ENCODE data around the gene TEX35. TPM values are rescaled to one million over a fixed set of nuclear protein-coding genes. Genes with fewer than 3 reads are reported as not detected.
"Not testable (repeated sequence)": the region's sequence is repeated elsewhere in the genome, so short reads cannot be mapped to it uniquely, and the experiment has no call there.

Gene TEX35
- total and polyA plus RNA-seq, 2 donors = 0.05 to 0.07 TPM

- DNase-seq (ENCODE audit: low read depth in 6 of 9, low spot score in 9 of 9) = peak in 7 of 9 donors; percentile 4 to 66 (median 39)
- Histone ChIP-seq H3K4me1 (ENCODE audit: control insufficient read depth in 2 of 2, insufficient read depth in 2 of 2, low read length in 2 of 2) (peaks cover 5 to 6% of the 10 kb centered on the region in 2 donors), H3K27ac (ENCODE audit: low read depth in 1 of 2, low read length in 1 of 2) (peak overlapping the region in 1 of 2 donors; percentile 73), H3K36me3 (ENCODE audit: control insufficient read depth in 2 of 2, insufficient read depth in 2 of 2, low read length in 1 of 2) (no peaks in the 10 kb centered on the region), H3K9me3 (ENCODE audit: control insufficient read depth in 2 of 2, insufficient read depth in 1 of 2, low read length in 1 of 2) (no peaks in the 10 kb centered on the region), H3K4me3 (ENCODE audit: low read length in 2 of 2) (peak overlapping the region; percentile 64 to 71), H3K27me3 (ENCODE audit: control insufficient read depth in 2 of 2, insufficient read depth in 1 of 2, low read length in 1 of 2) (peaks cover 0 to 7% of the 10 kb centered on the region in 2 donors)
- 2% methylated on average over 33 of the region's 33 CpGs for WGBS
Observed at GRCh38 chr1:178541829-178542553, 29.1 kb downstream of the TEX35 start.

GRCh38 chr1:178542554-178543289 is 29.8 kb downstream of the TEX35 start:
- H3K4me1 ChIP-seq (ENCODE audit: control insufficient read depth in 2 of 2, insufficient read depth in 2 of 2, low read length in 2 of 2) = peaks cover 5 to 6% of the 10 kb centered on the region in 2 donors
- H3K36me3 ChIP-seq (ENCODE audit: control insufficient read depth in 2 of 2, insufficient read depth in 2 of 2, low read length in 1 of 2) = no peaks in the 10 kb centered on the region
- peak overlapping the region; percentile 64 to 71 for H3K4me3 ChIP-seq (ENCODE audit: low read length in 2 of 2)
- H3K27me3 ChIP-seq (ENCODE audit: control insufficient read depth in 2 of 2, insufficient read depth in 1 of 2, low read length in 1 of 2) = peaks cover 0 to 7% of the 10 kb centered on the region in 2 donors
- 1% methylated on average over 66 of the region's 66 CpGs for WGBS
- H3K27ac ChIP-seq (ENCODE audit: low read depth in 1 of 2, low read length in 1 of 2) = peak overlapping the region in 1 of 2 donors; percentile 68
- peak; percentile 64 to 91 (median 81) for DNase-seq (ENCODE audit: low read depth in 6 of 9, low spot score in 9 of 9)
- no peaks in the 10 kb centered on the region for H3K9me3 ChIP-seq (ENCODE audit: control insufficient read depth in 2 of 2, insufficient read depth in 1 of 2, low read length in 1 of 2)

DNA sequence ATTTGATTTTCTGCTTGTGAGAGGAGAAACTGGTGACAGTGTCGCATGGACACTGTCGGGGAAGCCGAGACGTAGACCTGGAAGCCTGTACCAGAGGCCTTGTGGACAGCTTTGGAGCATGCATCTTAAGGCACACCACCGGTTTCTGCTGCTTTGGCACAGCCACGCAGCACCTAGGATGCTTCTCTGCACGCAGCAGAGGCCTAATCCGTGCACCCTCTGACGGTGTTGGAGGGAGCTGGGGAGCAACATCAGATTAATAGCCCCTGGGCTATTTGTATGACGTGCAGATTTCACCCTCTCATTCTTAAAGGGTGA is 30.3 kb downstream of the TEX35 start:
- Histone ChIP-seq H3K4me3 (ENCODE audit: low read length in 2 of 2) (peak overlapping the region; percentile 64 to 71), H3K27me3 (ENCODE audit: control insufficient read depth in 2 of 2, insufficient read depth in 1 of 2, low read length in 1 of 2) (peaks cover 0 to 7% of the 10 kb centered on the region in 2 donors), H3K9me3 (ENCODE audit: control insufficient read depth in 2 of 2, insufficient read depth in 1 of 2, low read length in 1 of 2) (no peaks in the 10 kb centered on the region), H3K27ac (ENCODE audit: low read depth in 1 of 2, low read length in 1 of 2) (no peak overlapping the region), H3K4me1 (ENCODE audit: control insufficient read depth in 2 of 2, insufficient read depth in 2 of 2, low read length in 2 of 2) (peaks cover 5 to 6% of the 10 kb centered on the region in 2 donors), H3K36me3 (ENCODE audit: control insufficient read depth in 2 of 2, insufficient read depth in 2 of 2, low read length in 1 of 2) (no peaks in the 10 kb centered on the region)
- 37% methylated on average over 10 of the region's 10 CpGs for WGBS
- no peak for DNase-seq (ENCODE audit: low read depth in 6 of 9, low spot score in 9 of 9)

DNA sequence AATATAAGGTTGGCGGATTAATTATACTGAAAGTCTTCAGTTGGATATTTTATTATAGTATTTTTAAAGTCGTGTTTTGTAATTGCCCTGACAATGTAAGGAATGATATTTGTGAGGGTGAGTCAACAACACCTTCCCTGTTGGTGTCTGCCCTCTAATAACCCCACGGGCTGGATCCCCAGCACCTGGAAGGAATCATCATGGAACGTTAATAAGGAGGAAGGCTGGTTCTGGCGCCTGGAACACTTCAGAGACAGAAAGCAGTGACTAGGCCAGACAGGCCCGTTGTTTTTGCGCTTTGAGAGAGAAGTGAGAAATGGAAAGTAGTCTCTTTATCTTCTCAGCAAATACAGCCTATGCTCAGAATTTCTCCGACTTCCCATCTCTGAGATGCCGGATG is 31.6 kb downstream of the TEX35 start:
- H3K4me1 ChIP-seq (ENCODE audit: control insufficient read depth in 2 of 2, insufficient read depth in 2 of 2, low read length in 2 of 2) = peaks cover 5 to 6% of the 10 kb centered on the region in 2 donors
- H3K36me3 ChIP-seq (ENCODE audit: control insufficient read depth in 2 of 2, insufficient read depth in 2 of 2, low read length in 1 of 2) = no peaks in the 10 kb centered on the region
- H3K27ac ChIP-seq (ENCODE audit: low read depth in 1 of 2, low read length in 1 of 2) = no peak overlapping the region
- H3K9me3 ChIP-seq (ENCODE audit: control insufficient read depth in 2 of 2, insufficient read depth in 1 of 2, low read length in 1 of 2) = no peaks in the 10 kb centered on the region
- no peak overlapping the region for H3K4me3 ChIP-seq (ENCODE audit: low read length in 2 of 2)
- peaks cover 0 to 3% of the 10 kb centered on the region in 2 donors for H3K27me3 ChIP-seq (ENCODE audit: control insufficient read depth in 2 of 2, insufficient read depth in 1 of 2, low read length in 1 of 2)
- no peak for DNase-seq (ENCODE audit: low read depth in 6 of 9, low spot score in 9 of 9)
- WGBS = 95% methylated on average over 9 of the region's 9 CpGs

GRCh38 chr1:178548108-178548507 is 35.2 kb downstream of the TEX35 start:
- 95% methylated on average over 3 of the region's 3 CpGs for WGBS
- H3K27ac ChIP-seq (ENCODE audit: low read depth in 1 of 2, low read length in 1 of 2) = no peak overlapping the region
- peaks cover 0 to 4% of the 10 kb centered on the region in 2 donors for H3K9me3 ChIP-seq (ENCODE audit: control insufficient read depth in 2 of 2, insufficient read depth in 1 of 2, low read length in 1 of 2)
- peaks cover 3% of the 10 kb centered on the region in 2 donors for H3K4me1 ChIP-seq (ENCODE audit: control insufficient read depth in 2 of 2, insufficient read depth in 2 of 2, low read length in 2 of 2)
- no peak for DNase-seq (ENCODE audit: low read depth in 6 of 9, low spot score in 9 of 9)
- no peaks in the 10 kb centered on the region for H3K36me3 ChIP-seq (ENCODE audit: control insufficient read depth in 2 of 2, insufficient read depth in 2 of 2, low read length in 1 of 2)
- H3K27me3 ChIP-seq (ENCODE audit: control insufficient read depth in 2 of 2, insufficient read depth in 1 of 2, low read length in 1 of 2) = no peaks in the 10 kb centered on the region
- H3K4me3 ChIP-seq (ENCODE audit: low read length in 2 of 2) = no peak overlapping the region

- no peak for DNase-seq (ENCODE audit: low read depth in 6 of 9, low spot score in 9 of 9)
- Histone ChIP-seq H3K4me1 (ENCODE audit: control insufficient read depth in 2 of 2, insufficient read depth in 2 of 2, low read length in 2 of 2) (no peaks in the 10 kb centered on the region), H3K27ac (ENCODE audit: low read depth in 1 of 2, low read length in 1 of 2) (no peak overlapping the region), H3K9me3 (ENCODE audit: control insufficient read depth in 2 of 2, insufficient read depth in 1 of 2, low read length in 1 of 2) (peaks cover 0 to 4% of the 10 kb centered on the region in 2 donors), H3K36me3 (ENCODE audit: control insufficient read depth in 2 of 2, insufficient read depth in 2 of 2, low read length in 1 of 2) (no peaks in the 10 kb centered on the region), H3K4me3 (ENCODE audit: low read length in 2 of 2) (no peak overlapping the region), H3K27me3 (ENCODE audit: control insufficient read depth in 2 of 2, insufficient read depth in 1 of 2, low read length in 1 of 2) (no peaks in the 10 kb centered on the region)
- WGBS = 81% methylated on average over 3 of the region's 3 CpGs
Observed at GRCh38 chr1:178551307-178551706, 38.4 kb downstream of the TEX35 start.

DNA sequence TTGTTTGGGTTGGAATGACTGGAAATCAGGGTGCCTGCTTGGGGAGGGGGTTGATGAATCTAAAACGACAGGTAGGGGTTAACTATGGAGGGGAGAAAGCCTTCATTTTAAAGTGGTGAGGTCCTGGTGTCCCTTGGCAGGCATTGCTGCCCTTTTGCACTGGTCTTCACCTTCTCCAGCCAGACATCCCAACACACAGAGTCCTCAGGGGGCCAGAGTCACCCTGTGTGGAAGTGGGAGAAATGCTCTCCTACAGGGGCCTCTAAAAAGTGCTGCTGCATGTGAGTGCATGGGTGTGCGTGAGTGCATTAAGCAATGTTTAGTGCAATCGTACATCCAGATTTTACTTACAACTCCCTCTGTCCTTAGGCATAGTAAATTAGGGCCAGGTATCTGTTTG is 39.0 kb downstream of the TEX35 start:
- DNase-seq (ENCODE audit: low read depth in 6 of 9, low spot score in 9 of 9) = no peak
- H3K4me1 ChIP-seq (ENCODE audit: control insufficient read depth in 2 of 2, insufficient read depth in 2 of 2, low read length in 2 of 2) = no peaks in the 10 kb centered on the region
- no peaks in the 10 kb centered on the region for H3K36me3 ChIP-seq (ENCODE audit: control insufficient read depth in 2 of 2, insufficient read depth in 2 of 2, low read length in 1 of 2)
- no peak overlapping the region for H3K4me3 ChIP-seq (ENCODE audit: low read length in 2 of 2)
- peaks cover 0 to 4% of the 10 kb centered on the region in 2 donors for H3K9me3 ChIP-seq (ENCODE audit: control insufficient read depth in 2 of 2, insufficient read depth in 1 of 2, low read length in 1 of 2)
- H3K27ac ChIP-seq (ENCODE audit: low read depth in 1 of 2, low read length in 1 of 2) = no peak overlapping the region
- H3K27me3 ChIP-seq (ENCODE audit: control insufficient read depth in 2 of 2, insufficient read depth in 1 of 2, low read length in 1 of 2) = no peaks in the 10 kb centered on the region
- WGBS = 96% methylated on average over 3 of the region's 3 CpGs

- peaks cover 0 to 4% of the 10 kb centered on the region in 2 donors for H3K9me3 ChIP-seq (ENCODE audit: control insufficient read depth in 2 of 2, insufficient read depth in 1 of 2, low read length in 1 of 2)
- 99% methylated on average over 3 of the region's 3 CpGs for WGBS
Observed at GRCh38 chr1:178552856-178553255, 39.9 kb downstream of the TEX35 start.

DNA sequence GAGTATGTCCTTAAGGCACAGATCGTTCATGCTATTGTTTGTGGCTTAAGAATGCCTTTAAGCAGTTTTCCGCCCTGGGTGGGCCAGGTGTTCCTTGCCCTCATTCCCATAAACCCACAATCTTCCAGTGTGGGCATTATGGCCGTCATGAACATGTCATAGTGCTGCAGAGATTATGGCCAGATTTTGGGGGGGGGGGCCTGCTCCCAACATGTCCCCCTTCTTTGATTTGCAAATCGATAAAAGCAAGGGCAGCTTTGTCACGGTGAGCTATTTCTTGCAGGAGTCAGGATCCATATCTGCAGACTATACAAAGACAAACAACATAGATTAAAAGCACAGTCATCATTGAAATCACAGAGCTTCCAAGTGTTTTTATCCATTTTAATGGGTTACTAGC is 41.4 kb downstream of the TEX35 start:
- 96% methylated on average over 5 of the region's 5 CpGs for WGBS
- H3K4me1 ChIP-seq (ENCODE audit: control insufficient read depth in 2 of 2, insufficient read depth in 2 of 2, low read length in 2 of 2); H3K27ac ChIP-seq (ENCODE audit: low read depth in 1 of 2, low read length in 1 of 2); H3K4me3 ChIP-seq (ENCODE audit: low read length in 2 of 2); H3K36me3 ChIP-seq (ENCODE audit: control insufficient read depth in 2 of 2, insufficient read depth in 2 of 2, low read length in 1 of 2); H3K9me3 ChIP-seq (ENCODE audit: control insufficient read depth in 2 of 2, insufficient read depth in 1 of 2, low read length in 1 of 2); H3K27me3 ChIP-seq (ENCODE audit: control insufficient read depth in 2 of 2, insufficient read depth in 1 of 2, low read length in 1 of 2); DNase-seq (ENCODE audit: low read depth in 6 of 9, low spot score in 9 of 9): not testable (repeated sequence)

More at GRCh38 chr1:178552856-178553255, 39.9 kb downstream of the TEX35 start:
- DNase-seq (ENCODE audit: low read depth in 6 of 9, low spot score in 9 of 9) = no peak
- Histone ChIP-seq H3K4me3 (ENCODE audit: low read length in 2 of 2) (no peak overlapping the region), H3K4me1 (ENCODE audit: control insufficient read depth in 2 of 2, insufficient read depth in 2 of 2, low read length in 2 of 2) (no peaks in the 10 kb centered on the region), H3K36me3 (ENCODE audit: control insufficient read depth in 2 of 2, insufficient read depth in 2 of 2, low read length in 1 of 2) (no peaks in the 10 kb centered on the region), H3K27me3 (ENCODE audit: control insufficient read depth in 2 of 2, insufficient read depth in 1 of 2, low read length in 1 of 2) (no peaks in the 10 kb centered on the region), H3K27ac (ENCODE audit: low read depth in 1 of 2, low read length in 1 of 2) (no peak overlapping the region)
